Endometrium (tissue), 2 donors: ENCODE data around the gene SPEM2.

Experiments
- FAIRE-seq: peaks from 2 replicates; lab custom pipeline; 2012; peaks lifted over from hg19 to GRCh38; lab: Jason Lieb, UNC
- donor health status: control.
- donor health status: control.

SPEM2 gene

DNA sequence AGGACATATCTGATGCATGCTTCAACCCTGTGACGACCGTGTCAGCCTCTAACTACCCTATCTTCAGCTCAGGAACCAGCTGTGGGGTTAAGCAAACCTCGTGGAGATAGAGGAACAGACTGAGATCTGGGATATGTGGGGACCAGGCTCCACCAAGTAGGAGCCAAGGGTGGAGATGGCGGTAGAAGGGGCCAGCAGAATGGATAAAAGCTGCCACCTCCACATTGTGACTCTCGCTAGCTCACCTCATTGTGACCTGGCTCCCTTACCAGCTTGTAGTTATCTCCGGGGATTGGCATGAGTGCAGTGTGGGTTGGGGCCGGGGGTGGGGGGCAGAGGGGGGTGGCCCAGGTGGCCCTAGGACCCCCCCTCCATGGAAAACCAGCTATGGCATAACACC, at the start of gene SPEM2:
Gene SPEM2 (plus strand): TSS at position 301 of the 400 bp plus-strand sequence. CDS start 73 bp downstream, at position 374.
- FAIRE-seq = no peak

DNA sequence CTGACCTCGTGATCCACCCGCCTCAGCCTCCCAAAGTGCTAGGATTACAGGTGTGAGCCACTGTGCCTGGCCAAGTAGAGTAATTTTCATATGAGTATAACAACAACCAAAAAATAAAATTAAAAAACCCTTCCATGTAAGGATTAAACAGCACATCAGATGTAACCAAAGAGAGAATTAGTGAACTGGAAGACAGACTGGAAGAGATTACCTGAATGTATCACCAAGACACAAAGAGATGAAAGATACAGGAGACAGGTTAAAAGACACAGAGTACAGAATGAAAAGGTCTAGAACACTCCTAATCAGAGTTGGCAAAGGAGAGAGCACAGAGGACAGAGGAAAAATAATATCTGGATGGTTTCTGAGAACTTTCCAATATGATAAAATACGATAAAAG, 46.3 kb upstream of the SPEM2 start:
- no peak for FAIRE-seq

DNA sequence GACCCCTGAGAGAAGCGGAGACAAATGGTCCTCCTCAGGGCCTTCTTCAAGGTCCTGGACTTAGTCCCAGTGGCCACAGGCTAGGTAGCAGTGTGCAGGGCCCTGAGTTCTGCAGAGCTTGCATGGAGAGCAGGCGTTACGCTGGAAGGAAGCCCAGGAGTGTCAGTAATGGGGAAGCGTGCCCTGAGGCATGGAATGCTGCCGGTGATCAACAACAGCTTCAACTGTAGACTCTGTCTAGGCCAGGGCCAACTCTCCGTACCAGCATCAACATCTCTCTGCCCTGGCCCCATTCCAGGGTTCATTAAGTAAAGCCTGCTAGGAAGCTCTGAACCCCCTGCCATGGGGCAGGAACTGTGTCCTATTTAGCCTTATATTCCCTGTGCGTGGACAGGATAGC, 45.1 kb upstream of the SPEM2 start:
- FAIRE-seq = no peak

DNA sequence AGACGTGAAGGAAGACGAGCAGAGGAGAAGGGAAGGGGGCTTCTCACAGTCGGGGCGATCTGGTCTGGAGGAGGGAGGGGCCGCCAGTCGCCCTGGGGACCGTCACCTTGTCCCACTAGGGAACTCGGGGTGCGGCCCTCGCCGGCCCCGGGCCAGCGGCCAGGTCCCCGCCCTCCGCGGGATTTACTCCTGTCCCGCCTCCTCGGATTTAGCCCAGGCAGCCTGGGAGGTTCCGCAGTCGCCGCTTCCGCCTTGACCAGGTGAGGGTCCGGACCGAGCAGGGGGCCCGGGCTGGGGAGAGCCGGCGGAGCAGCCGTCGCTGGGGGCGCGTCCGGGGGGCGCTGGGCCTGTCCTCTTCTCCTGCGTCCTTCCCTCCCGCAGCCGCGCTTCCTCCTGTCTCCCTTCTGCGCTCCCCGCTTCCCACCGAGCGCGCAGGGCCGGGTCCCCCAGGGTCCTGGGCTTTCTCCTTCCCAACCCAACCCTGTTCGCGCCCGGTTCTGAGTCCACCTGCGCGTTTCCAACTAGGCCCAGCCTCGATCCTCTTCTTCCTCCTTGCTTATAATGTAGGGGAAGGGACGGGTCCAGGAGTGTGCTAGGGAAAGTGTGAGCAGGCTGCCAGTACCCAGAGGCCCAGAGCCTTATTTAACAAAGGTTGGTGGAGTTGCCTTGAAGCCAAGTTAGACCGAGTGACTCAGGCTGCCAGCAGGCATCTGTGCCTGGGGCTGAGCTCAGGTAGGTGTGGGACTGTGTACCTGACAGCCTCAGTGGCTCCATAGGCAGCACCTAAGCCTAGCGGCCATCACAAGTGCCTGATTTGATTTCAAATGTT, 44.3 kb upstream of the SPEM2 start, which contains the start of gene TNK1:
Gene TNK1 (plus strand): TSS at position 235 of the 829 bp plus-strand sequence. CDS start 1,838 bp downstream, outside the sequence.
- FAIRE-seq = no peak

DNA sequence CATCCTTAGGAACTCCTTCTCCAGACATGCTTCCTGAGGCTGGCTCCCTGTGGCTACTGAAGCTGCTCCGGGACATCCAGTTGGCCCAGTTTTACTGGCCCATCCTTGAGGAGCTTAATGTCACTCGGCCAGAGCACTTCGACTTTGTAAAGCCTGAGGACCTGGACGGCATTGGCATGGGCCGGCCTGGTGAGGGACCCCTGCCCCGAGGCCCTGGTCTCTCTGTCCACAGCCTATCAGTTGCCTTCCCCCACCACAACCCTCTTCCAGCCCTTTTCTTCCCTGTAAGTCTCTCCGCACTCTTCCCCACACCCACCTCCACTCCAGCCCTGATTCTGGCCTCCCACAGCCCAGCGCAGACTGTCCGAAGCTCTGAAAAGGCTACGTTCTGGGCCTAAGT, 42.5 kb upstream of the SPEM2 start:
- no peak for FAIRE-seq

DNA sequence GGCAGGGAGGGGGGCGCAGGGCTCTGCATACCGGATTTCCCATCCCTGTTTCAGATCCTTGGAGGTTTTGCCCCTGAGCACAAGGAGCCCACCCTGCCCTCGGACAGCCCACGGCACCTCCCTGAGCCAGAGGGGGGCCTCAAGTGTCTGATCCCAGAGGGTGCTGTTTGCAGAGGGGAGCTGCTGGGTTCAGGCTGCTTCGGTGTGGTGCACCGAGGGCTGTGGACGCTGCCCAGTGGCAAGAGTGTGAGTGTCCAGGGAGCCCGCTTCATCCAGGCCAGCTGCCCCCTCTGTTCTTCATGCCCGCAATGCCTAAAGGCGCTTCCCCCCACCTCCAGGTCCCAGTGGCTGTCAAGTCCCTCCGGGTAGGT, 42.1 kb upstream of the SPEM2 start:
- no peak for FAIRE-seq

DNA sequence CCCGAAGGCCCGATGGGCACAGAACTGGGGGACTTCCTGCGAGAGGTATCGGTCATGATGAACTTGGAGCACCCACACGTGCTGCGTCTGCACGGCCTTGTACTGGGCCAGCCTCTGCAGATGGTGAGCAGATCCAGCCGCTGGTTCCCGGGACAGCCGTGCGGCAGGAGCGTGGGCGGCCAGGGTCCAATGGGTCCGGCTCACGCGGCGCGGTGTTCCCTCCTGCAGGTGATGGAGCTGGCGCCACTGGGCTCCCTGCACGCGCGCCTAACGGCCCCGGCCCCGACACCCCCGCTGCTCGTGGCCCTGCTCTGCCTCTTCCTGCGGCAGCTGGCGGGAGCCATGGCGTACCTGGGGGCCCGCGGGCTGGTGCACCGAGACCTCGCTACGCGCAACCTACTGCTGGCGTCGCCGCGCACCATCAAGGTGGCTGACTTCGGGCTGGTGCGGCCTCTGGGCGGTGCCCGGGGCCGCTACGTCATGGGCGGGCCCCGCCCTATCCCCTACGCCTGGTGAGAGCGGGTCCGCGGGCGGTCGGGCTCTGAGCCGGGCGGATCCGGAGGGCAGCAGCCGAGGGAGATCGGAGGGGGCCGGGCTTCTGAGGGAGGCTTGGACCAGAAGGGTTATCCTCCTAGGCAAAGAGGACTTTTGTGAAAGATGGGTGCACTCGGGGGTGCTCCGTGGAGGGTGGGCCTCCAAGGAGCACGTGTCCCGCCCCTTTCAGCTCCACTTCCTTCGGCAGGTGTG, 41.5 kb upstream of the SPEM2 start:
- FAIRE-seq = no peak

DNA sequence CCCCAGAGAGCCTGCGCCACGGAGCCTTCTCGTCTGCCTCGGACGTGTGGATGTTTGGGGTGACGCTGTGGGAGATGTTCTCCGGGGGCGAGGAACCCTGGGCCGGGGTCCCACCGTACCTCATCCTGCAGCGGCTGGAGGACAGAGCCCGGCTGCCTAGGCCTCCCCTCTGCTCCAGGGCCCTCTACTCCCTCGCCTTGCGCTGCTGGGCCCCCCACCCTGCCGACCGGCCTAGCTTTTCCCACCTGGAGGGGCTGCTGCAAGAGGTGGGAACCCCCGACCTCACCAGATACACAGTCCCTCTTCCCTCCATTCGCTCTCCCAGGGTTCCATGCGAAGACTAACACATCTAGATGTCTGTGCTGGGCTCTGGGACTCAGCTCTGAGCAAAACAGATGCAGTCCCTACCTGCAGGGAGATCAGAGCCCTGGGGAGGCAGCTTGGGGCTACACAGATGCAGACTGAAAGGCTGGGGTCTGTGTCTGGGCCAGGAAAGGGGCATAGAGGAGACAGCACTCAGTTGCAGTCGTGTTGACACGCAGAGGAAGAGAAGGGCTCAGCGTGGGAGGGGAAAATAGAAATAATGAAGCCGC, 40.8 kb upstream of the SPEM2 start:
- no peak for FAIRE-seq

DNA sequence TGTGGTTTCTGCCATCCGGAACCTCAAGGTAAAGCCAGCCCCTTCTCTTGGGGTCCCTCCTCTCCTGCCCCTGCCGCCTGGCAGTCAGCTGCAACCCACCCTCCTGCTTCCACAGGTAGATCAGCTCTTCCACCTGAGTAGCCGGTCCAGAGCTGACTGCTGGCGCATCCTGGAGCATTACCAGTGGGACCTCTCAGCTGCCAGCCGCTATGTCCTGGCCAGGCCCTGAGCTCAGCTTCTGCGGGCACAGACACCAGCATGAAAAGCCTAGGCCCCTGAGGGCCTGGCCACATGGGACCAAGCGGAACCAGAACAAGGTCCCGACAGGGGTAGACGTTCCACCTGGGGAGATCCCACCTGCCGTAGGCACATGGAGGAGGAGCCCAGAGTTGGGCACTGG, 36.6 kb upstream of the SPEM2 start:
- no peak for FAIRE-seq

DNA sequence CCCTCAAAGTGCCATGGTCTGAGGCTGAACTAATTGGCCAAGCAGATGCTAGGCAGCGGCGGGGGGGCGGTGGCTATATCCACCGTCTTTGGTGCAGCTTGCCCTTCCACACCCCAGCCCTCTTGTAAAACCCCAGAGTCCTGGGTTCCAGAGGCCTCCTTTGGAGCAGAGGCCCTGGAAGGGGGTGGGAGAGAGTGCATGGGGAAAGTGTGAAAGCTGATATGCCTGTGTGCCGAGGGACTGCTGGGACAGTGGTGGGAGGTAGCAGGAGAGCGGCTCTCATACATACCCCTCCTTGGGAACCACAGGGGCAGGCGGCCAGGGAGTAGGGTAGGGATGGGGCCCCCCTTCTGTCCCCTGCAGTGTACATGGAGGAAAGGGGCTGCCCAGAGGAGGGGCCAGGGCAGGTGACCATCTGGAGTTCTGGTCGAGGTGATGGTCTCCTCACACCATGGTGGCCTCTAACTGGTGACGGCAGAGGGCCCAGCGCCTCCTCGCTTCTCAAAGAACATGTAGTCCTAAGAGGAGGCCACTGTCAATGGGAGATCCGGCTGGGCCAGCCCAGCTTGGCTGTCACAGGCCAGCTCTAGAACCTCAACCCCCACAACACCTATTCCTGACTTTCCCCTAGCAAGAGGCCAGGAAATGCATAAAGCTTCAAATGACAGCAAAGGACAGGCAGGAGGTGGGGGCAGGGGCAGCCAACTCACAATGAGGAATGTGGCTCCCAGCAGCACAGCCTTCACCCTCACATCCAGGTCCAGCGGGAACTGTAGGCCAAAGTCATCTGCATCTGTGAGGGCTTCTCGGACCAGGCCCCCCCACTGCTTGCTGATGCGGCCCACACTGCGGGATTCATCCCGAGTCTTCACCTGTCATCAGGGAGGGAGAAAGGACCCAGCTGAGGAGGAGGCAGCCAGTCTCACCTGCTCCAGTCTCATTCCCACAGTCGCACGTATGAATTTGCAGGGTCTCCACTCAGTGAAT, 35.2 kb upstream of the SPEM2 start:
- FAIRE-seq = no peak

DNA sequence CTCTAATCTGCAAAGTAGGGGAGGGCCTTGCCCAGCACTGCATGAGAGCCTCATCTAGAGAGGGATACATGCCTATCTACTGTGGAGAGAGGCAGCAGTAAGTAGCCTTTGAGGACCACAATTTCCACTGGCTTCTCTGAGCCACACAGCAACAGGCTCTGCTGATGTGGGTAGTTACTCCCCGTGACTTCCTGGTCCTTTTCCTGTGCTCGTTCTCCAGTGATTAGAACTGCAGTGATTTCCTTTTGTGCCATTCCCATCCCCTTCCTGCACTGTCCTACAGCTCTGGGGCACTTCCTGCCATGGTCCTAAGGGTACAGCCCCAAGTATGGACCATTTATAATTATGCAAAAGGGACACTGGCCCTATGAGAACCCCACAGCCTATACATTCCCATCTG, 34.1 kb upstream of the SPEM2 start:
- no peak for FAIRE-seq

DNA sequence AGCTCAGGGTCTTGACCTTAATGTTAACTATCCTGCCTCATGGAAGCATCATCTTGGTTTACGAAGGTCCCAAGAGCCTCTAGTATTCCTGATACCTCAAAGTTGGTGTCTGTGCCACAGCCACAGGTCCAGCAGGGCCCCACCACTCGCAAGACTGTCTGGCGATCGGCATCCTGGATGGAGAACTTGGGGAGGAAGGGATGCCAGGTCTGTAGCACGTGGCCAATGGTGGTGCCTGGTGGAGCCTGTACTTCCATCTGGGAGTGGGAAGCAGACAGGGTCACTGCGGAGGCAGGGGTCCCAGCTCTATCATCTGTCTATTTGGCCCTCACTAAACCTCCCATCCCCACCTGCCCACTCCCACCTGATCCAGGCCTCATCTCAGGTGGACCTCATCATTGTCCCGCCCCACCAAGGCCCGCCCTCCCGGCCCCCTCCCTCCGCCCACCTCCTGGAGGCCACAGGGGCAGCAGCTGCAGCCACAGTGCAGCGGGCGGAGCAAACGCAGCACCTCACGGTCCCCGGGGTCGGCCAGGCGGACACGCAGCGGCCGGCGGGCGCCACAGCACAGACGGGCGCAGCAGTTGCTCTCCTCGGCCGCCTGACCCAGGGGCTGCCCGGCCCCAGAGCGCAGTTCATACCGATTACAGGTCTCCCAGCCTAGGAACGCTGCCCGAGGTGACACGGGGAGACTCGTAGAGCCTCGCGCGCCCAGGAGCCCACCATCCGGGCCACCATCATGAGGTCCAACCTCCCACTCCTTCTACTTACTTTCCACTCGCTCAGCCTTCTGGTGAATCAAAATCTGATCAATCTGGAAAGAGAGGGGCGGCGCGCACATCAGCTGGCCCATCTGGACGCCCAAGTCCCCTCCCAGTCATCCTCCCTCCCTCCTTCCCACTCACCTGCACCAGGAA, 32.5 kb upstream of the SPEM2 start:
- FAIRE-seq = no peak

DNA sequence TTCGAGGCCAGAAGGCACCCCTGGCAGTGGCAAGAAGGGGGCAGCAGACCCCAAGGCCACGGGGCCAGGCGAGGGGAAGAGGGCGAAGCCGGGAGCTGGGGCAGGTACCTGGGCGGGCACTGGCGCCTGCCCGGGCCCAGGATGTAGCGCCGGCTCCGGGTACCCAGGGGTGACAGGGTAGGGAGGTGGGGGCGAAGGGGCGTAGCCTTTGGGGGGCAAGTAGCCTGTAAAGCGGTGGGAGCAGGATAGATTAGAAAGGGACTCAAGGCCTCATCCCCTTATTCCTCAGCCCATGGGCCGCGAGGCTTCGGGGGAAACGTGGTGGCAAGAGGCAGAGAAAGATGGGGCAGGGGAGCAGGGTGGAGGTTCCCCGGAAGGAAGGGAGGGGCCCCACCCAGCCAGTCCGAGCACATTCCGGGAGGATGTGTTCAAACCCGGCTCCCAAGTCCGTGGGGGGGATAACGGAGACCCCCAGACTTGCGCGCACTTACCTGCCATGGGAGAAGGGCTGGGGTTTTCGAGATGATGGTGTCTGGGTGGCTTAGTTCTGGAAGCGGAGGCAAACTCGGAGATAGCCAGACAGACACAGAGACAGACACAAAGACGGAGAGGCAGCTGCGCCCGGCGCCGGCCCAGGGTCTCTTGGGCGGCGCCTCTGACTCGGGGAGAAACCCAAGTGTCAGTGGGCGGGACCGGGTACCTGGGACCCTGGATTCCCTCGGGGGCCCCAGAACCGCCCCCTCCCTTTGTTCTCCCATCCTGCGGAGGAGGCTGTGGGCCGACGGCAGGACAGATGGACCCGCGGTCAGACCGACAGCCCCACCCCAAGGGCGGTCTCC, 31.6 kb upstream of the SPEM2 start:
- FAIRE-seq = no peak

DNA sequence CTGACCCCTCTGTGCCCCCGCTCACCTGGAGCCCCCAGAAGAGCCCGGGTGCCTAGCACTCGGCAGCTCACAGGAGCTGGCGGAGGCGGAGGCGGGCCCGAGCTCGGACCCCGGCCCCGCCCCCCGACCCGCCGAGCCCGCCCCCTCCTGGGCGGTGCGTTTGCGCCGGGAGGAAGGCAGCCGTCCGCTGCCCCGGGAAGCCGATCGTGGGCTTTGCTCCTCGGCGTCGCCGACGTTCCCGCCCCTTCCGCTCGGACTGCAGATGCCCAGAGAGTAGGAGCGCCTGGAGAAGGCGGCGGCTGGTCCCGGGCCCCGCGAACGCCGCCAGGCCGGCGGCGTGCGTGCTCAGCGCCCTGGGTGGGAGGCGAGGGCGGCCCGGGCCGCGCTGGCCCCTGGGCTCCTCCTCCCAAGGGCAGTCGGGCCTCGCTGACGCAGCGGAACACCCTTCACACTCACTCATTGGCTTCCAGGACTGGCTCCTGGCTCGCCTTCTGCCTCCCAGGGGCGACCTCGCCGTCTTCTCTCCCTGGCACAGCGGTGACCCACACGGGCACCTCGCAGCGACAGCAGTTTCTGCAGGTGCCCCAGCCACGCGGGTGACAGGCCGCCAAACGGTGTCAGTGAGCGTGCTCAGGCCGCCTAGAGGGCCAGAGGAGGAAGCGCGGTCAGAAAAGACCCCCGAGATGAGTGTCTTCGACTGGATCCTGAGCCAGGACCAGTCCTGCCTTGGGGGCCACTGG, 30.8 kb upstream of the SPEM2 start, which contains the start of gene PLSCR3:
Gene PLSCR3 (minus strand): TSS at position 74 of the 740 bp plus-strand sequence. CDS start 415 bp downstream, outside the sequence.
- FAIRE-seq = no peak

DNA sequence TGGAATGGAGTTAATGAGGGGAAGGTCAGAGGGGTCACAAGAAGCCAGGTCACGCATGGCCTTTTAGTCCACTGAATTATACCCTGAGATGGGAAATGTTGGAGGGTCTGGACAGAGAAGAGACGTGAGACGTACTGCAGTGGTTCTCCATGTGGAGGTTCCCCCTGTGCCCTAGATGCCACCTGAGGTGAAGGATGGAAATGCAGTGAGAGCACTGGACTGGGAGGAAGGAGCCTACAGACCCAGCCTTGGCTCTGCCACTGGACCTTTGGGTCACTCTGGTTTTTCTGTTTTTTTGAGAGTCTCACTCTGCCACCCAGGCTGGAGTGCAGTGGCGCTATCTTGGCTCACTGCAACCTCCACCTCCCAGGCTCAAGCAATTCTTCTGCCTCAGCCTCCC, 29.3 kb upstream of the SPEM2 start:
- no peak for FAIRE-seq

DNA sequence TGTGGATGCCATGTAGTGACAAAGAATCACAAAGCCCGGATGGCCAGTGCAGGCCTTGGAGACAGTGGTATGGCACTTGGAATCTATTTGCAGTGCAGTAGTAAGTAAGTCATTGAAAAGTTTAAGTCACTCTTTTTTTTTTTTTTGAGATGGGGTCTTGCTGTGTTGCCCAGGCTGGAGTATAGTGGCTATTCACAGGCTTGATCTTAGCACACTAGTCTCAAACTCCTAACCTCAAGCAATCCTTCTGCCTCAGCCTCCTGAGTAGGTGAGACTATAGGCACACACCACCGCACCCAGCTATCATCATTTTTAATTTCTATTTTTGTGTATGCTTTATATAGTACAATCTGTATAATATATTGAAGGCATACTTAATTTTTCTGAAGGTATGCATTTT, 26.8 kb upstream of the SPEM2 start:
- FAIRE-seq = no peak

DNA sequence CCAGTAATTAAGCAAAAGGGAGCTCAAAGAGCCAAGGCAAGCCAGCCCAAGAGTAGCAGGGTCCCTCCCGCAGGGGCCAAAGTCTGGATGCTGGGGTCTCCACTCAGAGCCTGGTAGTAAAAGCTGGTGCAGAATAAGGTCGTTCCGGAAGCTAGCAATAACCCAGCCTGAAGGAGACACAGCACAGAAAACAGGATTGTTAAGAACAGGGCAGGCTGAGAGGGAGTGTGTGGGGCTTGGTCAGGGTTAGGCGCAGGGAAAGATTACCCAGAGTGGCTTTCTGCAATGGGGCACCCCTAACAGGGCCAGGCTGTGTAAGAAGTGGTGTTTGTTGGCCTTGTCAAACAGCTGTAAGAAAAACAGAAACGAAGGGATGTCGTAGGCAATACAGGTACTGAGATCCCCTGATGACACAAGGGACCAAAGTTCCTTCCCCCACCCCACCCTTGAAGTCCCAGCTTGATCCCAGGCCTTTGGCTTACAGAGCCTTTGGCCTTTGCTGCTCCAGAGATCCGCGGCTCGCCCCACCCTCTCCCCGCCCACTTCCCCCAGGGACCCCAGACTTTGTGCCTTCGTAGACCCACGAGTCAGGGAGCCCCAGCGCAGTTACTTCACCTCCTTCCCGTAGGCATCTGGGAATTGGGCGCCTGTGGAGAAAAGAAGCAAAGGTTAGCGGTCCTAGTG, 22.2 kb upstream of the SPEM2 start:
- no peak for FAIRE-seq

DNA sequence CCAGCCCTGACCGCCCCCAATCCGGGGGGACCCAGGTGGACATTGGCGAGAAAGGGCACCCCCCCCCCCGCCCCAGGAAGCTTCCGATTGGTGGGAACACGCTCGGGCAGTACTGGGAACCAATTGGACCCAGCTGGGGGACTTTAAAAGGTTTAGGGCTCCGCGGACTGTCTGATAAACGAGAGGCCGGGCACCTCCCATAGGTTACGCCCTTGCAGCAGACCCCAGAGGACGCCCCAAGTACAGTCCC, 21.8 kb upstream of the SPEM2 start:
- no peak for FAIRE-seq
